IPS-15b (cell line): ENCODE data around the gene SLC24A3.

ENCODE experiments used
- H3K27me3 ChIP-seq: one replicate; pipeline ENCODE4 v1.6.1; 2013; ENCODE audit warnings: low read length; ENCODE audit not compliant: control insufficient read depth, insufficient read depth
- H3K36me3 ChIP-seq: one replicate; pipeline ENCODE4 v1.6.1; 2013; ENCODE audit warnings: low read length; ENCODE audit not compliant: control insufficient read depth, insufficient read depth
- H3K4me1 ChIP-seq: one replicate; pipeline ENCODE4 v1.6.1; 2013; ENCODE audit warnings: mild to moderate bottlenecking, low read length; ENCODE audit not compliant: control insufficient read depth, insufficient read depth
- H3K4me3 ChIP-seq: one replicate; pipeline ENCODE4 v1.5.1; 2013; ENCODE audit warnings: low read depth, low read length
- H3K9ac ChIP-seq: one replicate; pipeline ENCODE4 v1.6.1; 2013; ENCODE audit warnings: low read depth, mild to moderate bottlenecking, low read length
- H3K9me3 ChIP-seq: one replicate; pipeline ENCODE4 v1.6.1; 2013; ENCODE audit warnings: mild to moderate bottlenecking, low read length; ENCODE audit not compliant: control insufficient read depth, insufficient read depth

Gene SLC24A3

GRCh38 chr20:19314621-19315020 lies 102.2 kb downstream of the SLC24A3 start:
- no peak overlapping the region for H3K9ac ChIP-seq

GRCh38 chr20:19317237-19318069 lies 105.0 kb downstream of the SLC24A3 start:
- no peak overlapping the region for H3K4me3 ChIP-seq
- H3K9me3 ChIP-seq = no peaks in the 10 kb centered on the region
- no peak overlapping the region for H3K9ac ChIP-seq
- H3K4me1 ChIP-seq = no peaks in the 10 kb centered on the region
- no peaks in the 10 kb centered on the region for H3K27me3 ChIP-seq
- no peaks in the 10 kb centered on the region for H3K36me3 ChIP-seq

More at GRCh38 chr20:19314621-19315020, 102.2 kb downstream of the SLC24A3 start:
- Histone ChIP-seq H3K27me3 (no peaks in the 10 kb centered on the region), H3K9me3 (no peaks in the 10 kb centered on the region), H3K36me3 (no peaks in the 10 kb centered on the region), H3K4me1 (no peaks in the 10 kb centered on the region), H3K4me3 (no peak overlapping the region)

GRCh38 chr20:19318610-19319009 lies 106.2 kb downstream of the SLC24A3 start:
- Histone ChIP-seq H3K36me3 (no peaks in the 10 kb centered on the region), H3K9ac (no peak overlapping the region), H3K4me3 (no peak overlapping the region), H3K4me1 (no peaks in the 10 kb centered on the region), H3K27me3 (no peaks in the 10 kb centered on the region), H3K9me3 (no peaks in the 10 kb centered on the region)

- Histone ChIP-seq H3K9ac (no peak overlapping the region), H3K4me3 (no peak overlapping the region), H3K27me3 (no peaks in the 10 kb centered on the region)
Measured at GRCh38 chr20:19320005-19320404, 107.6 kb downstream of the SLC24A3 start.

GRCh38 chr20:19321176-19321575 lies 108.7 kb downstream of the SLC24A3 start:
- no peaks in the 10 kb centered on the region for H3K4me1 ChIP-seq
- H3K36me3 ChIP-seq = no peaks in the 10 kb centered on the region
- no peak overlapping the region for H3K4me3 ChIP-seq
- no peaks in the 10 kb centered on the region for H3K9me3 ChIP-seq
- H3K9ac ChIP-seq = no peak overlapping the region
- no peaks in the 10 kb centered on the region for H3K27me3 ChIP-seq

More at GRCh38 chr20:19320005-19320404, 107.6 kb downstream of the SLC24A3 start:
- H3K4me1 ChIP-seq = no peaks in the 10 kb centered on the region
- H3K9me3 ChIP-seq = no peaks in the 10 kb centered on the region
- H3K36me3 ChIP-seq = no peaks in the 10 kb centered on the region

GRCh38 chr20:19322061-19322985 lies 109.9 kb downstream of the SLC24A3 start:
- Histone ChIP-seq H3K27me3 (no peaks in the 10 kb centered on the region), H3K4me3 (no peak overlapping the region), H3K4me1 (no peaks in the 10 kb centered on the region), H3K9me3 (no peaks in the 10 kb centered on the region), H3K36me3 (no peaks in the 10 kb centered on the region), H3K9ac (no peak overlapping the region)

- H3K4me1 ChIP-seq = no peaks in the 10 kb centered on the region
- H3K9ac ChIP-seq = no peak overlapping the region
- H3K4me3 ChIP-seq = no peak overlapping the region
- no peaks in the 10 kb centered on the region for H3K9me3 ChIP-seq
- no peaks in the 10 kb centered on the region for H3K36me3 ChIP-seq
- no peaks in the 10 kb centered on the region for H3K27me3 ChIP-seq
Measured at GRCh38 chr20:19327401-19327800, 115.0 kb downstream of the SLC24A3 start.

- H3K9me3 ChIP-seq = no peaks in the 10 kb centered on the region
- H3K4me1 ChIP-seq = no peaks in the 10 kb centered on the region
- no peaks in the 10 kb centered on the region for H3K36me3 ChIP-seq
- no peak overlapping the region for H3K9ac ChIP-seq
- H3K4me3 ChIP-seq = no peak overlapping the region
- H3K27me3 ChIP-seq = no peaks in the 10 kb centered on the region
Measured at GRCh38 chr20:19328676-19329075, 116.2 kb downstream of the SLC24A3 start.

- no peak overlapping the region for H3K4me3 ChIP-seq
- H3K9me3 ChIP-seq = no peaks in the 10 kb centered on the region
- H3K9ac ChIP-seq = no peak overlapping the region
- H3K4me1 ChIP-seq = no peaks in the 10 kb centered on the region
- no peaks in the 10 kb centered on the region for H3K36me3 ChIP-seq
- H3K27me3 ChIP-seq = no peaks in the 10 kb centered on the region
Measured at GRCh38 chr20:19330038-19330437, 117.6 kb downstream of the SLC24A3 start.

- no peaks in the 10 kb centered on the region for H3K4me1 ChIP-seq
- no peaks in the 10 kb centered on the region for H3K9me3 ChIP-seq
- no peak overlapping the region for H3K9ac ChIP-seq
- no peaks in the 10 kb centered on the region for H3K36me3 ChIP-seq
- no peaks in the 10 kb centered on the region for H3K27me3 ChIP-seq
- H3K4me3 ChIP-seq = no peak overlapping the region
Measured at GRCh38 chr20:19330731-19331130, 118.3 kb downstream of the SLC24A3 start.

- Histone ChIP-seq H3K36me3 (no peaks in the 10 kb centered on the region), H3K4me3 (no peak overlapping the region), H3K9ac (no peak overlapping the region), H3K4me1 (no peaks in the 10 kb centered on the region), H3K9me3 (no peaks in the 10 kb centered on the region), H3K27me3 (no peaks in the 10 kb centered on the region)
Measured at GRCh38 chr20:19333563-19333962, 121.1 kb downstream of the SLC24A3 start.
